ENCODE results near the gene STRN3.
A peak's percentile ranks its signal among the peaks of the same experiment; 100 is the strongest.
"Not testable (repeated sequence)": the region's sequence is repeated elsewhere in the genome, so short reads cannot be mapped to it uniquely, and the experiment has no call there.

The STRN3 gene

DNA sequence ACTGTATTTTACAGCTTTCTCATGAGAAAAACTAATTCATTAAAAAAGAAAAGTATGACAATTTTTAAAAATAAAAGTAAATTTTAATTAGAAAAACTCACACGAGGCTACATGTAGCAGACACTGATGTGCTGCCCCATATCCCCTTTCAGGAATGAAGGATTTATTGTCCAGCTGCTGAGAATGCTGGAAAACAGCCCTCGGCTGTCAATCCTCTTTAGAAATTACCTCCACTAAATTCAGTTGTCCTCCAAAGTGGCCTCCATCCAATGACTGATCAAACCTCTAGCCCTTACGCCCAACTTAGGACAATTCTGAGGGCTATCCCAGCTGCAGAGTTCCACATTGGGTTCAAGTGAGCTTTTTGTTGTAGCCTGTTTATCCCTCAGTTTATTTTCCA, 30.5 kb downstream of the STRN3 start:
- FAIRE-seq (no peak), DNase-seq (ENCODE audit: insufficient read length, low spot score) (no peak)
- TF ChIP-seq SPI1 (IDR thresholded peaks at IDR 0.05; ENCODE audit: low read depth, low read length) (no peak), POLR2AphosphoS5 (IDR thresholded peaks at IDR 0.05; ENCODE audit: low read depth, low read length) (no peak), TAF1 (IDR thresholded peaks at IDR 0.05; ENCODE audit: low read depth, low read length) (no peak), POLR2A (IDR thresholded peaks at IDR 0.05; ENCODE audit: low read depth, low read length) (no peak), PAX5 (IDR thresholded peaks at IDR 0.05; ENCODE audit: insufficient read depth, low read length, severe bottlenecking) (no peak), POU2F2 (IDR thresholded peaks at IDR 0.05; ENCODE audit: low read depth, low read length) (no peak)

DNA sequence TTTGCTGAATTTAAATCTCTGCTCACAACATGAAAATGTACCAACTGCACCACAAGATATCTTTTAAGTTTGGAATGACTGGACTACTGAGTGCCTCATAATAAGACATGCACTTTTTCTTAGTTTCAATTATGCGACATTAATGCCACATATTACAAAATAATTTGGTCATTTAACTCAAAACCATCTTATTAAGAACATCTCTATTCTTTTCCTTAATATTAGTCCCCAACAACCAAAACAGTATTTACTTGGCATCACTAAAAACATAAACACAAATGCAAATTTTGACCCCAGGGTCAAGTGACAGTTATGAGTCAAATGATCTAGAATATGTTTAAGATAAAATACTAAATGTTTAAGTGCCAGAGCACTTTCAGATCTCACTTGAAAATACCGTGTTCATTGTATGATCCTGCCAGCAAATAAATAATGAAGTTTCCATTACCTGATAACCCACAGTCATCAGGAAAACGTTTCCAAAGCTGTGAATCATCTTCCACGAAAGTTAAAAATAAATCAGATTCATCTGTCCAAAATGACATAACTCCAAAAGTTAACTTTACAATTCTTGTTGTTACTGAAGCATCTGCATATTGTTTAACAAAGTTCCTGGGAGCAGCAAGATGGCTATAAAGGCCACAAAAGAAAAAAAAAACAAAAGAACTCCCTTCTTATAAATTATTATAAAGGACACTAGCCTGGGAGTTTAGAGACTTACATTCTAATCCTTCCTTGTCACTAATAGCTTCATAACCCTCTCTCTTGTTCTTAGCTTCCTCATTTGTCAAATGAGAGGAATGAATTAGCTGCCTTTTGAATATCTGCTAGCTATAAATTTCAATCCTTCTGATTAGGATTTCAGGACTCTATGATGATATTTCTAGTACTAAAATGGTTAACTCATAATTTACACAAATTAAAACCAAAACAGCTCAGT, 31.2 kb downstream of the STRN3 start:
- DNase-seq (ENCODE audit: insufficient read length, low spot score), result no peak
- TF ChIP-seq POU2F2 (IDR thresholded peaks at IDR 0.05; ENCODE audit: low read depth, low read length) (0 out of 2 replicates have a peak, but pooled peaks have one; percentile 37), SPI1 (IDR thresholded peaks at IDR 0.05; ENCODE audit: low read depth, low read length) (no peak)
- FAIRE-seq, result peak; percentile 58

DNA sequence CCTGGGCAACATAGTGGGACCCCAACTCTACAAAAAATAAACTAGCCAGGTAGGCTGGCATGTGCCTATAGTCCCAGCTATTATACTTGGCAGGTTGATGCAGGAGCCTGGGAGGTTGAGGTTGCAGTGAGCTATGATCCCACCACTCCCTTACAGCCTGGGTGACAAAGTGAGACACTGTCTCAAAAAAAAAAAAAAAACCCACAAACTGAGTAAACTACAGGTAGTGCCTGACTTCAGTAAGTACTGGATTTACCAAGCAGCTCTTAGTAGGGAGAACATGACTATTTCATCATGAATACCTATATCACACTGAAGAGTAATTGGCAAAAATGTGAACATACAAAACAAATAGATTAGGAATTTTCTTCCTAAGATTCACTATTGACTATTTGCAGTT, 33.1 kb downstream of the STRN3 start:
- DNase-seq (ENCODE audit: insufficient read length, low spot score) (no peak), FAIRE-seq (no peak)
- no peak for TF ChIP-seq POLR2AphosphoS5 (IDR thresholded peaks at IDR 0.05; ENCODE audit: low read depth, low read length)
- TF ChIP-seq POU2F2 (IDR thresholded peaks at IDR 0.05; ENCODE audit: low read depth, low read length), result no peak

DNA sequence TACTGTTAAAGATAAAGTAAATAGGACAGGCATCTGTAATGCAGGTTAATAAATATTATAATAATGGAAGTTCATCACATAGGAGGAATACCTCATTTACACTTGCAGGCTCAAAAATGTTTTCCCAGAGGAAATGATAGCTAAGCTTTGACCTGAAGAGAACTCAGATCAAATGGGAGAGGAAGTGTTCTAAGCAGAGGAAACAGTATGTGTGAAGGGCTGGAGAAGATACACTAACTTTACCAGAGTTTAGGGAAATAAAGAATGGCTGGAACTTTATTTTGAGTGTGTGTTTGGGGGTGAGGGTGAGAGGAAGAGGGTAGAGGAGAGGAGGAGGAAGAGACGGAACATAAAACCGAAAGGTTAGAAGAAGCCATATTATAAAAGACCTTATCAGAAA, 34.8 kb downstream of the STRN3 start:
- no peak for DNase-seq (ENCODE audit: insufficient read length, low spot score)
- TF ChIP-seq SPI1 (IDR thresholded peaks at IDR 0.05; ENCODE audit: low read depth, low read length), result peak; percentile 27; the same call in 1 of the 2 replicates
- TF ChIP-seq POLR2AphosphoS5 (IDR thresholded peaks at IDR 0.05; ENCODE audit: low read depth, low read length), result no peak
- no peak for FAIRE-seq

DNA sequence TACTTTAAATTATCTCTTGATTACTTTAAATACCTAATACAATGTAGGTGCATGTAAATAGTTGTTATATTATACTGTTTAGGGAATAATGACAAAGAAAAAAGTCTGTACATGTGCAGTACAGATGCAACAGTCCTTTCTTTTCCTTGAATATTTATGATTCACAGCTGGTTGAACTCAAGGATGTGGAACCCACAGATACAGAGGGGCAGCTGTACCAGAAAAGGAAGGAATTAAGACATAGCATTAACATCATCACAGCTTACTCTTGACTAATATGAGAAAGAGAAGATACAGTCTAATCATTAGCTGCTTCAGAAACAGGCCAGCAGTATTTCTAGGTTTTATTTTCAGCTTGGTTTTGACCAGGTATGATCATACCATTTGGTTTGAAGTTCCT, 35.4 kb downstream of the STRN3 start:
- FAIRE-seq, result no peak
- TF ChIP-seq PAX5 (IDR thresholded peaks at IDR 0.05; ENCODE audit: insufficient read depth, low read length, severe bottlenecking), result no peak
- no peak for DNase-seq (ENCODE audit: insufficient read length, low spot score)

GRCh38 chr14:30988509-30988908, 37.7 kb downstream of the STRN3 start:
- FAIRE-seq (no peak), DNase-seq (ENCODE audit: insufficient read length, low spot score) (no peak)
- TF ChIP-seq POLR2A (IDR thresholded peaks at IDR 0.05; ENCODE audit: low read depth, low read length) (no peak), POU2F2 (IDR thresholded peaks at IDR 0.05; ENCODE audit: low read depth, low read length) (no peak), SPI1 (IDR thresholded peaks at IDR 0.05; ENCODE audit: low read depth, low read length) (no peak), POLR2AphosphoS5 (IDR thresholded peaks at IDR 0.05; ENCODE audit: low read depth, low read length) (no peak), TAF1 (IDR thresholded peaks at IDR 0.05; ENCODE audit: low read depth, low read length) (no peak)

- no peak for FAIRE-seq
- DNase-seq (ENCODE audit: insufficient read length, low spot score), result no peak
- TF ChIP-seq SPI1 (IDR thresholded peaks at IDR 0.05; ENCODE audit: low read depth, low read length) (no peak), PAX5 (IDR thresholded peaks at IDR 0.05; ENCODE audit: insufficient read depth, low read length, severe bottlenecking) (no peak), POLR2A (IDR thresholded peaks at IDR 0.05; ENCODE audit: low read depth, low read length) (no peak), POU2F2 (IDR thresholded peaks at IDR 0.05; ENCODE audit: low read depth, low read length) (no peak), POLR2AphosphoS5 (IDR thresholded peaks at IDR 0.05; ENCODE audit: low read depth, low read length) (no peak), TAF1 (IDR thresholded peaks at IDR 0.05; ENCODE audit: low read depth, low read length) (no peak)
Observed at GRCh38 chr14:30985796-30986195, 40.4 kb downstream of the STRN3 start.

GRCh38 chr14:30983858-30984257, 42.3 kb downstream of the STRN3 start:
- TF ChIP-seq PAX5 (IDR thresholded peaks at IDR 0.05; ENCODE audit: insufficient read depth, low read length, severe bottlenecking) (no peak), TAF1 (IDR thresholded peaks at IDR 0.05; ENCODE audit: low read depth, low read length) (no peak), POLR2A (IDR thresholded peaks at IDR 0.05; ENCODE audit: low read depth, low read length) (no peak), POLR2AphosphoS5 (IDR thresholded peaks at IDR 0.05; ENCODE audit: low read depth, low read length) (no peak), POU2F2 (IDR thresholded peaks at IDR 0.05; ENCODE audit: low read depth, low read length) (no peak), SPI1 (IDR thresholded peaks at IDR 0.05; ENCODE audit: low read depth, low read length) (no peak)
- FAIRE-seq, result no peak
- DNase-seq (ENCODE audit: insufficient read length, low spot score), result no peak

DNA sequence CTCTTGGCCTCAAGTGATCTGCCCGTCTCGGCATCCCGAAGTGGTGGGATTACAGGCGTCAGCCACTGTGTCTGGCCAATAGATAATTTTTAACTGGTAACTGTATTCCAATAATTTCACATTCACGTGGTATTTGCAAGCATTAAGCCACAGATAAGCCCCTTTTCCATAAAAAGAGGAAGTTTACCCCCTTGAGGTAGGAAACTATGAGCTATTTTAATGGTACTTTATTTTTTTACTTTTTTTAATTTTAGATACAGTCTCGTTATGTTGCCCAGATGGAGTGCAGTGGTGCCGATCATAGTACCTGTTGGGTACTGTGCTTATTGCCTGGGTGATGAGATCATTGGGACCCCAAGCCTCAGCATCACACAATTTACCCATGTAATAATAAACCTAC, 43.6 kb downstream of the STRN3 start:
- DNase-seq (ENCODE audit: insufficient read length, low spot score), result no peak
- TF ChIP-seq SPI1 (IDR thresholded peaks at IDR 0.05; ENCODE audit: low read depth, low read length), result no peak
- TF ChIP-seq POLR2A (IDR thresholded peaks at IDR 0.05; ENCODE audit: low read depth, low read length), result no peak
- no peak for TF ChIP-seq POLR2AphosphoS5 (IDR thresholded peaks at IDR 0.05; ENCODE audit: low read depth, low read length)
- TF ChIP-seq TAF1 (IDR thresholded peaks at IDR 0.05; ENCODE audit: low read depth, low read length), result no peak
- no peak for TF ChIP-seq PAX5 (IDR thresholded peaks at IDR 0.05; ENCODE audit: insufficient read depth, low read length, severe bottlenecking)
- no peak for TF ChIP-seq POU2F2 (IDR thresholded peaks at IDR 0.05; ENCODE audit: low read depth, low read length)
- peak; percentile 23 for FAIRE-seq

GRCh38 chr14:30980980-30981379, 45.2 kb downstream of the STRN3 start:
- no peak for DNase-seq (ENCODE audit: insufficient read length, low spot score)
- no peak for FAIRE-seq
- TF ChIP-seq POLR2A (IDR thresholded peaks at IDR 0.05; ENCODE audit: low read depth, low read length), result no peak
- TF ChIP-seq POU2F2 (IDR thresholded peaks at IDR 0.05; ENCODE audit: low read depth, low read length), result no peak
- no peak for TF ChIP-seq SPI1 (IDR thresholded peaks at IDR 0.05; ENCODE audit: low read depth, low read length)
- peak; percentile 20 for TF ChIP-seq PAX5 (IDR thresholded peaks at IDR 0.05; ENCODE audit: insufficient read depth, low read length, severe bottlenecking)

GRCh38 chr14:30980106-30980704, 46.0 kb downstream of the STRN3 start:
- peak; percentile 40 for FAIRE-seq

More at GRCh38 chr14:30980106-30980704, 46.0 kb downstream of the STRN3 start:
- DNase-seq (ENCODE audit: insufficient read length, low spot score), result not testable (repeated sequence)

All from GM12891 (cell line).